NCI-H82 treated with DMSO at 0.1 percent for 48 hours (cell line): ENCODE results near the gene BATF3.
"Not testable (repeated sequence)": the region's sequence is repeated elsewhere in the genome, so short reads cannot be mapped to it uniquely, and the experiment has no call there.

ENCODE experiments used
- DNase-seq: peaks from one replicate; lab custom pipeline; 2025; ENCODE audit not compliant: unreplicated experiment; lab: John Stamatoyannopoulos, UW

Gene BATF3

GRCh38 chr1:212664409-212665199 lies 35.0 kb downstream of the BATF3 start:
- DNase-seq = no peak

GRCh38 chr1:212658250-212658649 lies 41.4 kb downstream of the BATF3 start:
- not testable (repeated sequence) for DNase-seq

DNA sequence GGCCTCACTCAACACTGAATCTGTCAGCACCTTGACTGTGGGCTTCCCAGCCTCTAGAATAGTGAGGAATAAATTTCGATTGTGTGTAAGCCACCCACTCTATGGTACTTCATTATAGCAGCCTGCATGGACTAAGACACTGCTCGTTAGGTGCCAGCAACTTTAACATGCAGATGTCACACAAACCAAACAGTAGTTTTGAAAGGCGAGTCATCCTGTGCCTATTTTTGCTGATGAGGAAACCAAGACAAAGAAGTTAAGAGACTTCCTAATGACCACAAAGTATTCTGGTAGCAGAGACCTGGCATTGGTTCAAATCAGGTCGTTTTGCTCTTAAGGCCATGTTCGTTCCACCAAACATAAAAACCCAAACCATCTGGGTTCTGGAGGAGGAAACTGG lies 42.9 kb downstream of the BATF3 start:
- no peak for DNase-seq

- no peak for DNase-seq
Measured at GRCh38 chr1:212655668-212656440, 43.8 kb downstream of the BATF3 start.

DNA sequence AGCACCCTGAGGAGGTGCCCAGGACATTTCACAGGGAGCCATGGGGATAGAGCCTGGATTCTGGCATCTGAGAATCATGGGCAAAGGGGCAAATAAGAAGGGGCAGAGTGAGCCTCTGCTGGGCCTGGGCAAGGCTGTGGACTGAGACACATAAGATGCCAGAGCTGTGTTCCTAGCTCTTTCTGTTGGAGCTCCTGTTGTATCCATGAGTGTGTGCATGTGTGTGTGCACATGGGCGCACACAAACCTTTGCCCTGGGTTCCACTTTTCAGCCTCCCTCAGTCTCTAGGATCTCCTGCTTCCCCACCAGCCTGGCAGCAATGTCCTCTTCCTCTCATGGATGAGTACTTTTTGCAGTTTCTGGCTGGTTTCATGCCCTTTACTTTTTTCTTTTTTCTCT lies 47.0 kb downstream of the BATF3 start:
- no peak for DNase-seq

DNA sequence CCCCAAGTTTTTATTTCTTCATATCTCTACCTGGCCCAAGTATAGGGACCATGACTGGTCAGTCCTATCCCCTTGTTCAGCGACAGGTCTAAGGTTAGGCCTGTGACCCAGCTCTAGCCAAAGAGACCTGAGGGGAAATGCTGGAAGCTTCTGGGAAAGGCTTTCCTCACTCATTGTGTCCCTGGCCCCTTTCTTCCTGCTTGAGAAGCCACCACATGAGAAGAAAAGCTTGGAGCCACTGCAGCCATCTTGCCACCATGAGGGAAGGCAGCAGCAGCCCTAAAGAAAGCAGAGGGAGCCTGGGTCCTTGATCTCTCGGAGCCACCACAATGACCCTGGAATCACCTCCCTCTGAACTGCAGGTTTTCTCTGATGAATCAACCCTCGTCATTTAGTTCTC lies 47.7 kb downstream of the BATF3 start:
- DNase-seq = no peak

GRCh38 chr1:212651521-212651920 lies 48.1 kb downstream of the BATF3 start:
- DNase-seq = no peak

DNA sequence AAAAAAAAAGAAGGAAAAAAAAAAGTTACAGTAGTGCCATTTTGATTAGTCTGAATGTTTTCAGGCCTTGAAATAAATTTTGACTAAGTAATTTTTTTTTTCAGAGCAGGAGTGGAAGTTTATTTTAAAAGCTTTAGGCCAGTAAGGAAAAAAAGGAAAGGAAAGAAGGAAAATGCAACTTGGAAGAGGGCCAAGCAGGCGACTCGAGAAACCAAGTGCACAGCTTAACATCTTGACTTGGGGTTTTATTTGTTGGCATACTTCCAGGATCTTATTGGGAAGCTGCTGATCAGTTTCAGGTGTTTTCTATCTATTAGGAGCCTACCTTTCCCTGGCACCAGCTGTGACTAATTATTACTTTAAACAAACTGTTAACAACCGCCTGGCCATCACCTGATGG lies 49.4 kb downstream of the BATF3 start:
- peak; percentile 26 for DNase-seq

DNA sequence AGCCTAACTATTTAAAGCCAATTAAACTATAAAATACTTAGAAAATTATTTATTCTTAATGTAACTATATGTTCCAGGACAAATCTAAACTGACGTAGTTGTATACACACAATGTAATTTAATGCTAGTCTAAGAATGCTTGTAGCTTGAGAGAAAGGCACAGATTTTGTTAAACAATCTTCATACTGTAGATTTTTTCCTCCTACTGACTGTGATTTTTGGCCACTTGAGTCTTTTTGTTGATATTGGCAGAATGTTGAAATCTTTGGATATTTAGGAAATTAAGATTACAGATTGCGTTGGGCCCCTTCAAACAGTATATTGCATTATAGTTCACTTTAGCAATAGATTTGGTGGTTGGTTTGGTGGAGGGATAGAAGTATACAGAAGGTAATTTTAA lies 50.6 kb downstream of the BATF3 start:
- no peak for DNase-seq

GRCh38 chr1:212648431-212648830 lies 51.2 kb downstream of the BATF3 start:
- no peak for DNase-seq

- DNase-seq = no peak
Measured at GRCh38 chr1:212647004-212647403, 52.6 kb downstream of the BATF3 start.

GRCh38 chr1:212646588-212646987 lies 53.1 kb downstream of the BATF3 start:
- no peak for DNase-seq

DNA sequence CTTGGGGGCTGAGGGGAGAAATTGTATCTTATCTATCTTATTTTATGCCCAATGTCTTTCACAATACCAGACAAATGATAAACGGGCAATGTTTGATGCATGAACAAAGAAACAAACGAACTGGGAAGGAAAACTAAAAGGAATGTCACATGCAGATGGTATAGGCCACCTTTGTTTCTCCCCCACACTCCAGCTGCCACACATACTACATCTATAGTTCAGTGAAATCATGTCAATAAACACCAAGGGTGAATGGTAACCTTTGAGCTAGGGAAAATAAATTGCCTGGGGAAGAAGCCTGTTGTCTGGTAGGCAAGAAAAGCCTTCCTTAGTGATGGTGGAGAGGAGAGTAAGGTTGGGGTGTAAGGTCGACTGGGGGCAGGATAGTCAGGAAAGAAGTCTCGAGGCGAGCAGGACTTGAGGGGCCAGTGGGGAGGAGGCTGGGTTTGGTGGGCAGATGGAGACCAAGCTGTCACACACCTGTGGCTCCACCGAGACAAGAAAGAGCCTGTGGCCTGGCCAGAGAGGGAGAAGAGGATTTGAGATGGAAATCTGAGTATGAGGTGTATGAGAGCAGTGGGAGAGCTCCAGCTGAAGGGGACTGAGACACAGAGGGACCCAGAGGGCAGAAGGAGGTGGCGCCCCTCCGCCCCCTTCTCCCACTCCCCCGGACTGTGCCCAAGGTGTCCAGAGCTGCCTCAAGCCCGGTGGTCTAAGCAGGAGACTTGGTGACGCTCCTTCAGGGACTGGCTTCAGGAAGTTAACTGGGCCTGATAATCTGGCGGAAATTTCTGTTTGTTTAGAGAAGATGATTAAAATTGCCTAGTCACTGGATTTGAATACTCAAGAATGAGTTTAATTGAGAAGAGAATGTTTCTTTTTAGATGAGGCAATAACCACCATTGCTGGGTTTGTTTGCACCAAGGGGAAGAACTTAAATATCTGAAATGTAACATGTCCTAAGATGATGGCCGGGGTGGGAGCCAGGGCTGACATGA lies 53.8 kb downstream of the BATF3 start:
- no peak for DNase-seq

GRCh38 chr1:212644866-212645545 lies 54.6 kb downstream of the BATF3 start:
- no peak for DNase-seq

DNA sequence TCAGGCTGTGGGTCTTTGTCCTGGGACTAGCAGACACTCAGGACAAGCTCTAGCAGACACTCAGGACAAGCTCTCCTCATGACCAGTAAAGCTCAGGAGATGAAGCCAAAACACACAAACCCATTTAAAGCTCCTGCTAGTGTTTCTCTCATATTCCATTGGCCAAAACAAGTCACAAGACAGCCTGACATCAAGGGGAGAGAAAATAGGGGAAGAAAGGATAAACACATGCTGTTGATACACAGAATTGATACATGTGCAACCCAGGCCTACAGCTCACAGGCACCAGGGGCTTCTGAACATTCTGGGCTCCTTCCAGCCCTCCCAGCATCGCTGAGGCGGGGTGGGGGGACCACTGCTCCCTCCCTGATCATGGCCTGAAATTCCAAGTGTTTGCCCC lies 55.8 kb downstream of the BATF3 start:
- no peak for DNase-seq

DNA sequence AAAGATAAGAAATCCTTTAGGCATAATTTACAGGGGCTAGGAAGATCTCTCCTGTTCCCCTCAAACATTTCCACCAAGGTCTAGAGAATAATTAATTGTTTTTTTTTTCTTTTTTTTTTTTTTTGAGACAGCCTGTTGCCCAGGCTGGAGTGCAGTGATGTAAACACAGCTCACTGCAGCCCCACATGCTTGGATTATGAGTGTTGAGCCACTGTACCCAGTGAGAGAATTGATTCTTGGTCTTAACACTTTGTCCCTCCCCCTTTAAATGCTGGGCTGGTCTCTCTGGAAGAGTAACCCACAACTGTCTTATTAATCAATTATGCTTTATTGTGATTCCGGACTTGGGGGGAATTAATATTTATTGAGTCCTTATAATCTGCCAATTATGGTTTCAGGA lies 57.7 kb downstream of the BATF3 start:
- no peak for DNase-seq

- DNase-seq = no peak
Measured at GRCh38 chr1:212640223-212640878, 59.3 kb downstream of the BATF3 start.

DNA sequence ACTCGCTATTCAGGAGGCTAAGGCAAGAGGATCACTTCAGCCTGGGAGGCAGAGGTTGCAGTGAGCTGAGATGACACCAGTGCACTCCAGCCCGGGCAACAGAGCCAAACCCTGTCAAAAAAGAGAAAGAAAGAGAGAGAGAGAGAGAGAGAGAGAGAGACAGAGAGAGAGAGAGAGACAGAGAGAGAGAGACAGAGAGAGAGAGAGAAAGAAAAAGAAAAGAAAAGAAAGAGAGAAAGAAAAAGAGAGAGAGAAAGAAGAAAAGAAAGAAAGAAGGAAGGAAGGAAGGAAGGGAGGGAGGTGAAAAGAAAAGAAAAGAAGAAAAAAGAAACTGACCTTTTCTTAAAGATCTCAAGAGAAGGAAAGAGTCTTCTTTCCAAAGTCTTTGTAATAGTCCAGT lies 60.1 kb downstream of the BATF3 start:
- DNase-seq = not testable (repeated sequence)

DNA sequence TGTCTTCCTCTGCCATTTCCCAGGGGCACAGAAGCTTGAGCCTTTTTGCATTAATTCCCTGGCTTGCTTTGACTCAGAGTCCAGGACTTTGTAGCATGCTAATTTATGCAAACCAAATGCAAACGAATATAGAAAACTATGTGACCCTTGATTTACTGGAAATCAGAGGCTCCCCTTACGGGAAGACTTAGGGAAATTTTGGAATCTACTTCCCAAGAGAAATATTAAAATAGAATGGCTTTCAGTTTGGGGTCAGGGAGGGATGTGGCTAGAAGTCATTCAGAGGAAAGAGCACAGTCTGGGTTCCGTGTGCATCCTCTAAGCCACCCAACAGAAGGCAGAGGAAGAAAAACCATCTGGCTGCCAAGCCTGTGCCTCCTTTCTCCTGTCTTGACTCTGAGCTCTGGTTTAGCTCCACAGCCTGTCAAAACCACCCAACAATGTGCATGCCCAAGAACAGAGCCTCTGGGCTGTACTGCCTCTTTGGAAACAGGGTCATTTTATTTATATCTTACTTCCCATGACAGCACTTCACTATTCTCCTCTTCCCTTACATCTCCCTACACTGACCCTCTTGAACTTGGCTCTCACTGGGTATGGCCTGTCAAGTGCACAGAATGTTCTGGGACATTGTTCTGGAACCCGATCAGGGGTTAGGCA lies 61.0 kb downstream of the BATF3 start:
- no peak for DNase-seq

GRCh38 chr1:212637902-212638301 lies 61.7 kb downstream of the BATF3 start:
- DNase-seq = no peak
